OCI-LY7 (cell line): ENCODE data around the gene GPR25. TPM values are rescaled to one million over a fixed set of nuclear protein-coding genes. Genes with fewer than 3 reads are reported as not detected.

ENCODE experiments used
- BruUV-seq: library from RNA; stranded (reverse); fragments of 400-500 nt; replicated peaks from 2 replicates; lab custom pipeline; 2021; lab: Mats Ljungman, UMichigan
- CTCF ChIA-PET: fragments of 300-600 bp; sonication (Branson Sonifier 250); formaldehyde crosslinking; loops from one replicate; lab custom pipeline; 2022; ENCODE audit warnings: antibody characterized with exemption; ENCODE audit not compliant: unreplicated experiment; lab: Charles Lee
- POLR2A ChIA-PET: fragments of 300-600 bp; sonication (Branson Sonifier 250); formaldehyde crosslinking; loops from one replicate; lab custom pipeline; 2022; ENCODE audit warnings: antibody characterized with exemption; lab: Charles Lee
- DNase-seq: peaks from one replicate; pipeline ENCODE4 v3.0.0-alpha.2; 2015; ENCODE audit warnings: low spot score
- H2AFZ ChIP-seq: fragments of 200-600 bp; sonication (generic), shearing (Covaris generic); 2 replicates; pipeline ENCODE4 v1.6.1; 2014; ENCODE audit warnings: mild to moderate bottlenecking, antibody characterized with exemption, low read length, moderate library complexity
- H3K27ac ChIP-seq: fragments of 200-600 bp; sonication (generic); 2 replicates; pipeline ENCODE4 v1.5.1; 2014; ENCODE audit warnings: mixed run types, low read depth, mild to moderate bottlenecking, moderate library complexity, low read length, inconsistent platforms; ENCODE audit not compliant: poor library complexity, severe bottlenecking
- H3K36me3 ChIP-seq: fragments of 200-600 bp; sonication (generic); 2 replicates; pipeline ENCODE4 v1.6.1; 2014; ENCODE audit warnings: mild to moderate bottlenecking, antibody characterized with exemption, low read length, moderate library complexity, mixed read lengths; ENCODE audit not compliant: insufficient read depth
- H3K4me1 ChIP-seq: fragments of 200-600 bp; sonication (generic); 2 replicates; pipeline ENCODE4 v1.5.1; 2014; ENCODE audit warnings: mild to moderate bottlenecking, low read length; ENCODE audit not compliant: insufficient read depth, poor library complexity, severe bottlenecking
- H3K4me2 ChIP-seq: fragments of 200-600 bp; sonication (generic); 2 replicates; pipeline ENCODE4 v1.6.1; 2014; ENCODE audit warnings: mild to moderate bottlenecking, low read length
- H3K4me3 ChIP-seq: fragments of 200-600 bp; sonication (generic); 2 replicates; pipeline ENCODE4 v1.5.1; 2014; ENCODE audit warnings: mild to moderate bottlenecking, low read depth, low read length; ENCODE audit not compliant: poor library complexity, severe bottlenecking
- H3K79me2 ChIP-seq: fragments of 200-600 bp; sonication (generic); 2 replicates; pipeline ENCODE4 v1.6.1; 2016; ENCODE audit warnings: low read depth, mild to moderate bottlenecking, low read length, moderate library complexity, mixed read lengths; ENCODE audit not compliant: insufficient read depth
- H3K9me2 ChIP-seq: fragments of 200-600 bp; sonication (generic); 2 replicates; pipeline ENCODE4 v1.6.1; 2016; ENCODE audit warnings: mild to moderate bottlenecking, low read length, mixed read lengths; ENCODE audit not compliant: insufficient read depth
- H3K9me3 ChIP-seq: fragments of 200-600 bp; sonication (generic); 2 replicates; pipeline ENCODE4 v1.6.1; 2014; ENCODE audit warnings: mild to moderate bottlenecking, mixed run types, low read length, mixed read lengths
- H4K20me1 ChIP-seq: fragments of 200-600 bp; sonication (generic); 2 replicates; pipeline ENCODE4 v1.6.1; 2014; ENCODE audit warnings: mild to moderate bottlenecking, antibody characterized with exemption, low read length, moderate library complexity, mixed read lengths; ENCODE audit not compliant: insufficient read depth
- EZH2phosphoT487 ChIP-seq: fragments of 200-600 bp; sonication (generic); IDR thresholded peaks from 2 replicates; pipeline ENCODE4 v1.6.1; 2018; ENCODE audit warnings: low read depth, borderline replicate concordance, mild to moderate bottlenecking, mixed run types, antibody characterized with exemption, low read length, moderate library complexity, mixed read lengths
- intact Hi-C: fragments of 100-400 bp; cut with micrococcal nuclease; formaldehyde crosslinking; loops from one replicate; pipeline ENCODE4 v1.10.0; 2022; ENCODE audit not compliant: unreplicated experiment
- total RNA-seq, 2 experiments: library from RNA; depleted of rRNA in 1 of 2; stranded (reverse); fragments of >200 nt in 1 of 2; shearing (Covaris generic) in 1 of 2; gene quantifications; 2 replicates each; pipeline ENCODE4 v1.2.3, GENCODE V29; 2014 to 2022
- TF ChIP-seq, protein P1 (sequence below): fragments of 200-600 bp; sonication (generic); conservative IDR thresholded peaks from 2 replicates; pipeline ENCODE4 v1.5.1; 2014; ENCODE audit warnings: mild to moderate bottlenecking, antibody characterized with exemption, low read length, moderate library complexity, mixed read lengths

GPR25 gene
- total RNA-seq, 2 experiments from 2014 or later = not detected

DNA sequence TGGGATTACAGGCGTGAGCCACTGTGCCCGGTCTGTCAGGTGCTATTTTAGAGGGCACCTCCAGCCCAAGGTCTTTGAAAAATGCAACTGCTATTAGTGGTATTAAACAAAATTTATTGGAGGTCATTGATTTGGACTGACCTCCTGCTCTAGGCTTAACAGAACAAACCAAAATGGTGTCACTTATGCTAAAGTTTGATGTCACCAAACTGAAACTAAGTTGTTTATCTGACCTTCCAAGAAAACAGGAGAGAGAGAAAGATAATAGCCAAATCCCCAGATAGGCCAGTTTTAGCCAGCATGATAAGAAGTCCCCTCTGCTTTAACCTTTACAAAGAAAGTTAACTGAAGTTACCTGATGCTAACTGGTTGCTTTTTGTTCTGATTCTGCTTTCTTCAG is 13.8 kb downstream of the GPR25 start:
- ChIA-PET CTCF (no interaction called here), POLR2A (interaction anchor here (0.6 kb wide), 1 partner anchor 11 kb away, joined by 3 read pairs; no protein-coding TSS in a partner anchor)
- Histone ChIP-seq H3K4me2 (no peak overlapping the region), H3K27ac (no peak overlapping the region), H3K36me3 (no peaks in the 10 kb centered on the region), H3K79me2 (no peaks in the 10 kb centered on the region), H3K4me3 (no peak overlapping the region), H2AFZ (no peak overlapping the region), H3K9me2 (no peaks in the 10 kb centered on the region), H3K9me3 (no peaks in the 10 kb centered on the region), H3K4me1 (peaks cover 5% of the 10 kb centered on the region), H4K20me1 (no peaks in the 10 kb centered on the region)
- no peak for DNase-seq
- no peak for TF ChIP-seq EZH2phosphoT487
- TF ChIP-seq, protein P1, sequence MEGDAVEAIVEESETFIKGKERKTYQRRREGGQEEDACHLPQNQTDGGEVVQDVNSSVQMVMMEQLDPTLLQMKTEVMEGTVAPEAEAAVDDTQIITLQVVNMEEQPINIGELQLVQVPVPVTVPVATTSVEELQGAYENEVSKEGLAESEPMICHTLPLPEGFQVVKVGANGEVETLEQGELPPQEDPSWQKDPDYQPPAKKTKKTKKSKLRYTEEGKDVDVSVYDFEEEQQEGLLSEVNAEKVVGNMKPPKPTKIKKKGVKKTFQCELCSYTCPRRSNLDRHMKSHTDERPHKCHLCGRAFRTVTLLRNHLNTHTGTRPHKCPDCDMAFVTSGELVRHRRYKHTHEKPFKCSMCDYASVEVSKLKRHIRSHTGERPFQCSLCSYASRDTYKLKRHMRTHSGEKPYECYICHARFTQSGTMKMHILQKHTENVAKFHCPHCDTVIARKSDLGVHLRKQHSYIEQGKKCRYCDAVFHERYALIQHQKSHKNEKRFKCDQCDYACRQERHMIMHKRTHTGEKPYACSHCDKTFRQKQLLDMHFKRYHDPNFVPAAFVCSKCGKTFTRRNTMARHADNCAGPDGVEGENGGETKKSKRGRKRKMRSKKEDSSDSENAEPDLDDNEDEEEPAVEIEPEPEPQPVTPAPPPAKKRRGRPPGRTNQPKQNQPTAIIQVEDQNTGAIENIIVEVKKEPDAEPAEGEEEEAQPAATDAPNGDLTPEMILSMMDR = no peak
- intact Hi-C loops = no loop called here
- no TSS peak for BruUV-seq

DNA sequence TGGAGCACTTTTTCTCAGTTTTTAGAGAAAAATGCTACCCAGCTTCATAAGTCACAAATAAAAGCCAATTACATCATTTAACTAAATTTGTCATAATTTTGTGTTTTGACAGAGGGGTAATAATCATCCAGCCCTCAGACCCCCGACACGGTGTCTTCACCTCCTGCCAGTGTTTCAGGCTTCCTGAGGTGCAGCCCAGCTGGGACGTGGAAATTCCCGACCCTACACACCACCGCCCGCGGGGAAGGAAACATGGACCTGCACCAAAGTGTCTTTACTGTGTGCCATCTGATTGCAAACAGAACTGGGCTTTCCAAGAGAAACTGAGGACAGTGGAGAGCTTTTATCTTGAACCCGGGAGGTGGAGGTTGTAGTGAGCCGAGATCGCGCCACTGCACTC is 14.3 kb downstream of the GPR25 start:
- Histone ChIP-seq H3K4me2 (no peak overlapping the region), H2AFZ (no peak overlapping the region), H3K9me3 (no peaks in the 10 kb centered on the region), H3K9me2 (no peaks in the 10 kb centered on the region), H3K36me3 (no peaks in the 10 kb centered on the region), H3K4me3 (no peak overlapping the region), H3K79me2 (no peaks in the 10 kb centered on the region), H3K27ac (no peak overlapping the region), H4K20me1 (no peaks in the 10 kb centered on the region), H3K4me1 (peaks cover 5% of the 10 kb centered on the region)
- TF ChIP-seq, protein P1 = no peak
- no peak for TF ChIP-seq EZH2phosphoT487
- POLR2A ChIA-PET = interaction anchor here (0.6 to 1.4 kb wide), 2 partner anchors 10 to 133 kb away, joined by 3 to 4 read pairs; no protein-coding TSS in a partner anchor
- intact Hi-C loops = no loop called here
- BruUV-seq = no TSS peak
- DNase-seq = no peak
- CTCF ChIA-PET = no interaction called here

DNA sequence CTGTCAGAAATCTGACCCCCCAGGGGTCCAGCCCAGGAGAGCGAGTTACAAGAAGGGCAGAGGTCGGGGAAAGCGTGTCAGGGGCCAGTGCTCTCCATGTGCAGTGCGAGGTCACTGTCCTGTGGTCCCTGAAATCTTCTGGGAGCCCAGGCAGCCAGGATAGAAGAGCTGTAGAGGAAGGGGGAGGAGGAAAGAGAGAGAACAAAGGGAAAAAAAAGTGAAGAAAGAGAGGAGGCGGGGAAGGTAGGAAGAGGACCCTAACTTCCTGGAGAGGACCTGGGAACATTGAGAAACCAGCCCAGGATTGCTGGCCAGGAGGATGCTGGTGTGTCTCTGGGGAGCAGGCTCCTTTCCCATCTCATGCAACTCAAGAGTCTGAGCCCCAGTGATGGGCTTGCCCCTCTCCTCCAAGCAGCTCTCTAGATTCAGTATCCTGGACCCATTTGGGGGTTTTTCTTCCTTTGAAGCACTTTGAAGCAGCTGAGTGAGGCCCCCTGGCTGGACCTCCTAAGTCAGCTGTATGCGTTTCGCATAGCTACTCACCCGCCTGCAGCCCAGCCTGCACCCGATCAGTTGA is 15.1 kb downstream of the GPR25 start:
- H4K20me1 ChIP-seq = no peaks in the 10 kb centered on the region
- H3K4me3 ChIP-seq = no peak overlapping the region
- H3K4me2 ChIP-seq = no peak overlapping the region
- no peaks in the 10 kb centered on the region for H3K9me3 ChIP-seq
- ChIA-PET CTCF (interaction anchor here (0.5 to 0.7 kb wide), 2 partner anchors 10 to 150 kb away, joined by 3 read pairs; no protein-coding TSS in a partner anchor), POLR2A (interaction anchor here (0.7 to 2.3 kb wide), 4 partner anchors 8 to 246 kb away, joined by 3 to 16 read pairs (median 4); no protein-coding TSS in a partner anchor)
- no peaks in the 10 kb centered on the region for H3K36me3 ChIP-seq
- no peaks in the 10 kb centered on the region for H3K79me2 ChIP-seq
- no peak for DNase-seq
- intact Hi-C loops = no loop called here
- no peak overlapping the region for H2AFZ ChIP-seq
- no TSS peak for BruUV-seq
- peaks cover 5% of the 10 kb centered on the region for H3K4me1 ChIP-seq
- H3K9me2 ChIP-seq = no peaks in the 10 kb centered on the region
- H3K27ac ChIP-seq = no peak overlapping the region
- TF ChIP-seq, protein P1 = no peak
- no peak for TF ChIP-seq EZH2phosphoT487
